Adrenal gland (tissue), 12 donors: ENCODE measurements around the gene SGSH. TPM values are rescaled to one million over a fixed set of nuclear protein-coding genes. Genes with fewer than 3 reads are reported as not detected.

Source experiments
- DNase-seq, 7 donors: peaks; one replicate each; pipeline ENCODE4 v3.0.0-alpha.2; 2019 to 2020
- H3K27ac ChIP-seq, 5 donors: fragments of 200-600 bp; sonication (generic) in 4 of 5; 1 replicate in 3 of 5; 2 replicates in 2 of 5; pipeline versions ENCODE4 v1.5.1 to v1.8.0; 2016 to 2020; ENCODE audit warnings: mild to moderate bottlenecking in 1 of 5
- H3K27me3 ChIP-seq: fragments of 200-600 bp; 2 replicates; pipeline ENCODE4 v1.8.0; 2021
- H3K36me3 ChIP-seq, 2 donors: fragments of 200-600 bp; replicated peaks in 1 of 2; 1 replicate in 1 of 2; 2 replicates in 1 of 2; pipeline versions ENCODE4 v1.5.1 to v1.8.0; 2018 to 2022
- H3K4me1 ChIP-seq, 2 donors: fragments of 200-600 bp; replicated peaks in 1 of 2; 1 replicate in 1 of 2; 2 replicates in 1 of 2; pipeline versions ENCODE4 v1.5.1 to v1.8.0; 2018 to 2021
- H3K4me3 ChIP-seq, 4 donors: fragments of 200-600 bp; sonication (generic) in 3 of 4; one replicate each; pipeline ENCODE4 v1.5.1; 2016 to 2018
- H3K9me3 ChIP-seq, 3 donors: fragments of 200-600 bp; sonication (generic) in 1 of 3; replicated peaks in 1 of 3; 1 replicate in 2 of 3; 2 replicates in 1 of 3; pipeline versions ENCODE4 v1.5.1 to v1.8.0; 2016 to 2021
- POLR2A ChIP-seq, 2 donors: fragments of 450-650 bp; IDR thresholded peaks; one replicate each; pipeline ENCODE4 v1.6.1; 2017; ENCODE audit warnings: antibody characterized with exemption in 2 of 2, mild to moderate bottlenecking in 2 of 2, moderate library complexity in 1 of 2
- WGBS, 4 donors: extraction: QIAGEN DNeasy Blood & Tissue Kit in 2 of 4; methylation state at CpG; one replicate each; pipeline versions ENCODE4 v1.1.5 to v1.1.7; 2013 to 2017; 5-methylcytosine and 5-hydroxymethylcytosine counted together
- intact Hi-C, 2 donors: fragments of 100-400 bp; cut with DNase I; formaldehyde crosslinking; loops; one replicate each; pipeline versions ENCODE4 v1.14.1 to v1.15.0; 2022 to 2023
- polyA plus RNA-seq, 3 donors: library from polyadenylated mRNA; stranded (reverse); fragments of 200-250 nt in 2 of 3; fragments of 350-450 nt in 1 of 3; fragmentation: Illumina TruSeq in 1 of 3; extraction: RNeasy Lipid Tissue Mini Kit (QIAGEN cat#74804) in 1 of 3; gene quantifications; one replicate each; pipeline ENCODE4 v1.2.3, GENCODE V29; 2013 to 2014
- total RNA-seq, 9 donors: library from RNA; depleted of rRNA in 4 of 9; stranded (reverse); fragments of >200 nt in 4 of 9; fragments of 120-200 nt in 1 of 9; fragmentation: NEBNext Ultra II Directional in 1 of 9; extraction: Animal tissue kit (Norgen Biotek cat#: 25700) in 1 of 9; gene quantifications; one replicate each; pipeline versions ENCODE4 v1.1.0 to v1.2.4, GENCODE V29; 2013 to 2023
- TF ChIP-seq, protein P1 (sequence below), 6 experiments: fragments of 450-650 bp in 4 of 6; fragments of 200-600 bp in 2 of 6; sonication (generic) in 1 of 6; IDR thresholded peaks; 1 replicate in 5 of 6; 2 replicates in 1 of 6; pipeline versions ENCODE4 v1.5.1 to v1.8.0; 2016 to 2021; ENCODE audit warnings: antibody characterized with exemption in 6 of 6, mild to moderate bottlenecking in 2 of 6, moderate library complexity in 1 of 6
- donor health status: healthy with polysubstance abuse.
- donor health status: Bipolar disorder and iron deficiency.
- donor health status: DM: yes; HTN: yes; CAD: no.
- donor health status: DM: no; HTN: no; CAD: no.
- donor health status: DM: no; HTN: no; CAD: no.
- donor health status: DM: yes; HTN: yes; CAD: no.

The SGSH gene
- total and polyA plus RNA-seq, 12 donors, result 33.3 to 194 (median 89.3) TPM

GRCh38 chr17:80225230-80225629 lies 5.1 kb upstream of the SGSH start:
- peaks cover 10 to 12% of the 10 kb centered on the region in 2 donors for H3K4me1 ChIP-seq

GRCh38 chr17:80224683-80225082 lies 4.5 kb upstream of the SGSH start:
- Histone ChIP-seq H3K27me3 (no peaks in the 10 kb centered on the region), H3K36me3 (peaks cover 0 to 25% of the 10 kb centered on the region in 2 donors), H3K4me1 (peaks cover 9 to 10% of the 10 kb centered on the region in 2 donors), H3K9me3 (no peaks in the 10 kb centered on the region), H3K4me3 (no peak overlapping the region), H3K27ac (no peak overlapping the region)
- DNase-seq, result no peak
- TF ChIP-seq, protein P1, sequence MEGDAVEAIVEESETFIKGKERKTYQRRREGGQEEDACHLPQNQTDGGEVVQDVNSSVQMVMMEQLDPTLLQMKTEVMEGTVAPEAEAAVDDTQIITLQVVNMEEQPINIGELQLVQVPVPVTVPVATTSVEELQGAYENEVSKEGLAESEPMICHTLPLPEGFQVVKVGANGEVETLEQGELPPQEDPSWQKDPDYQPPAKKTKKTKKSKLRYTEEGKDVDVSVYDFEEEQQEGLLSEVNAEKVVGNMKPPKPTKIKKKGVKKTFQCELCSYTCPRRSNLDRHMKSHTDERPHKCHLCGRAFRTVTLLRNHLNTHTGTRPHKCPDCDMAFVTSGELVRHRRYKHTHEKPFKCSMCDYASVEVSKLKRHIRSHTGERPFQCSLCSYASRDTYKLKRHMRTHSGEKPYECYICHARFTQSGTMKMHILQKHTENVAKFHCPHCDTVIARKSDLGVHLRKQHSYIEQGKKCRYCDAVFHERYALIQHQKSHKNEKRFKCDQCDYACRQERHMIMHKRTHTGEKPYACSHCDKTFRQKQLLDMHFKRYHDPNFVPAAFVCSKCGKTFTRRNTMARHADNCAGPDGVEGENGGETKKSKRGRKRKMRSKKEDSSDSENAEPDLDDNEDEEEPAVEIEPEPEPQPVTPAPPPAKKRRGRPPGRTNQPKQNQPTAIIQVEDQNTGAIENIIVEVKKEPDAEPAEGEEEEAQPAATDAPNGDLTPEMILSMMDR (IDR thresholded peaks at IDR 0.05), result no peak
- no peak for TF ChIP-seq POLR2A (IDR thresholded peaks at IDR 0.05)
- intact Hi-C loops, result loop anchor here in 1 of 2 donors (5.0 kb wide), 1 partner anchor 77 kb away; the partner anchor contains the start of gene EIF4A3
- WGBS, 4 donors, result 77 to 85% (median 85%) methylated on average over 5 to 6 of the region's 6 CpGs

More at GRCh38 chr17:80225230-80225629, 5.1 kb upstream of the SGSH start:
- TF ChIP-seq POLR2A (IDR thresholded peaks at IDR 0.05), result no peak
- TF ChIP-seq, protein P1 (IDR thresholded peaks at IDR 0.05), result no peak
- no peak overlapping the region for H3K27ac ChIP-seq
- no peak overlapping the region for H3K4me3 ChIP-seq
- WGBS, 4 donors, result 88 to 93% (median 91%) methylated on average over 6 of the region's 6 CpGs
- no peak for DNase-seq
- H3K27me3 ChIP-seq, result no peaks in the 10 kb centered on the region
- H3K36me3 ChIP-seq, result peaks cover 0 to 25% of the 10 kb centered on the region in 2 donors
- intact Hi-C loops, result no loop called here
- H3K9me3 ChIP-seq, result no peaks in the 10 kb centered on the region

- TF ChIP-seq POLR2A (IDR thresholded peaks at IDR 0.05), result no peak
- TF ChIP-seq, protein P1 (IDR thresholded peaks at IDR 0.05), result no peak
- no peak for DNase-seq
- H3K27me3 ChIP-seq, result no peaks in the 10 kb centered on the region
- 81 to 93% (median 91%) methylated on average over 11 of the region's 11 CpGs for WGBS, 4 donors
- no peak overlapping the region for H3K27ac ChIP-seq
- H3K9me3 ChIP-seq, result no peaks in the 10 kb centered on the region
- no peak overlapping the region for H3K4me3 ChIP-seq
- intact Hi-C loops, result loop anchor here in 1 of 2 donors (5.0 kb wide), 1 partner anchor 77 kb away; the partner anchor contains the start of gene EIF4A3
- peaks cover 0 to 22% of the 10 kb centered on the region in 2 donors for H3K36me3 ChIP-seq
- peaks cover 14% of the 10 kb centered on the region in 2 donors for H3K4me1 ChIP-seq
These were observed 3.8 kb upstream of the SGSH start for GRCh38 chr17:80223838-80224497.

DNA sequence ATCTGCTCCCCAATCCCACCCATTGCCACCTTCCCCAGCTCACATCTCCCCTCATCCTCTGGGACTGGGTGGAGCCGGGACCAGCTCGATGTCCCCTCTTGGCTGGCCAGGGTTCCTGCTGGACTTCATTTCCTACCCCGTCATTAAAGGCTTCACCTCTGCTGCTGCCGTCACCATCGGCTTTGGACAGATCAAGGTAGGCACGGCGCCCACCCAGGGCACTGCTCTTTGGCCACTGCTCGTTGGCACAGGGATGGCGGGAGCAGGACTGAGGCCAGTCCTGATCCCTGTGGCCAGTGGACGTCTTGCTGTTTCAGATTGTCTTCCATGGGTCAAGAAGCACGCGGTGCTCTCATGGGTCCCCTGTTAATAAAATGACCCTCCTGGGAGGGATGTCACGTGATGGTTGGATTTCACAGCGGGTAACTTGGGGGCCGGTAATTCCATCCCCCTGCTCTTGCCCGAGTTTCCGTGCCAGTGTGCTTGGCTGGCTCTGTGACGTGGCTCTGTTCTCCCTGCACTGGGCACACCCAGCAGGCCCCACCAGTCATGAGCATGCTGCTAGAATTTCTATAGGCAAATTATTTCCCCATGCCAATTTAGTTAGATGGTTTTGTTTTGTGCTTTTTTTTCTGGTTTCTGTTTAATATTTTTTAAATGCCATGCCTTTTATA lies 3.1 kb upstream of the SGSH start:
- WGBS, 4 donors, result 93 to 96% (median 95%) methylated on average over 14 to 18 of the region's 18 CpGs
- intact Hi-C loops, result loop anchor here in 1 of 2 donors (5.0 kb wide), 1 partner anchor 76 kb away; the partner anchor contains the start of gene EIF4A3
- Histone ChIP-seq H3K36me3 (peaks cover 0 to 15% of the 10 kb centered on the region in 2 donors), H3K9me3 (no peaks in the 10 kb centered on the region), H3K27me3 (no peaks in the 10 kb centered on the region), H3K4me3 (no peak overlapping the region), H3K4me1 (peaks cover 15 to 21% of the 10 kb centered on the region in 2 donors), H3K27ac (no peak overlapping the region)
- no peak for DNase-seq
- TF ChIP-seq POLR2A (IDR thresholded peaks at IDR 0.05), result no peak
- TF ChIP-seq, protein P1 (IDR thresholded peaks at IDR 0.05), result no peak
